ENCODE data around the gene E2F2. TPM values are rescaled to one million over a fixed set of nuclear protein-coding genes. Genes with fewer than 3 reads are reported as not detected.
A peak's percentile ranks its signal among the peaks of the same experiment; 100 is the strongest.

Gene E2F2
- total and polyA plus RNA-seq, 2 of the 13 experiments (the other 11 are each of a cell fraction or from before 2014, with no cell fraction given) = 0.65 to 6.6 TPM

- TF ChIP-seq ZNF687 (CRISPR knock-in tag; IDR thresholded peaks at IDR 0.05) (no peak), NAIF1 (CRISPR knock-in tag; IDR thresholded peaks at IDR 0.05; ENCODE audit: borderline replicate concordance) (no peak), ZNF883 (CRISPR knock-in tag; IDR thresholded peaks at IDR 0.05; ENCODE audit: not compliant biosample characterization) (no peak), HNRNPL (IDR thresholded peaks at IDR 0.05; ENCODE audit: low read depth, low read length) (no peak), HOXA5 (CRISPR knock-in tag; IDR thresholded peaks at IDR 0.05) (no peak), HMG20A (CRISPR knock-in tag; IDR thresholded peaks at IDR 0.05; ENCODE audit: borderline replicate concordance) (peak; percentile 35; the same call in 1 of the 2 replicates), ZNF569 (CRISPR knock-in tag; IDR thresholded peaks at IDR 0.05; ENCODE audit: borderline replicate concordance) (no peak), CREB1 (IDR thresholded peaks at IDR 0.05) (no peak), CREB1 (CRISPR knock-in tag; IDR thresholded peaks at IDR 0.05) (peak; percentile 53; the same call in 1 of the 2 replicates), TMF1 (CRISPR knock-in tag; IDR thresholded peaks at IDR 0.05; ENCODE audit: low read depth) (no peak), MNT (IDR thresholded peaks at IDR 0.05) (no peak), MATR3 (CRISPR knock-in tag; IDR thresholded peaks at IDR 0.05) (no peak), ZSCAN9 (CRISPR knock-in tag; IDR thresholded peaks at IDR 0.05; ENCODE audit: borderline replicate concordance) (no peak), POGK (CRISPR knock-in tag; conservative IDR thresholded peaks at IDR 0.05) (0 out of 2 replicates have a peak, but pooled peaks have one; percentile 48), SIX4 (CRISPR knock-in tag; IDR thresholded peaks at IDR 0.05) (no peak), SKI (IDR thresholded peaks at IDR 0.05; ENCODE audit: partially characterized antibody) (peak; percentile 23), HINFP (CRISPR knock-in tag; IDR thresholded peaks at IDR 0.05; ENCODE audit: low read depth) (no peak), ZNF816 (CRISPR knock-in tag; IDR thresholded peaks at IDR 0.05; ENCODE audit: borderline replicate concordance) (no peak), ZNF263 (CRISPR knock-in tag; IDR thresholded peaks at IDR 0.05) (no peak), TERF1 (CRISPR knock-in tag; IDR thresholded peaks at IDR 0.05) (no peak), ZNF713 (CRISPR knock-in tag; IDR thresholded peaks at IDR 0.05) (no peak)
Measured at GRCh38 chr1:23563755-23564374, 32.8 kb upstream of the E2F2 start (continued).

Data from HepG2 (cell line).